Activated naive CD8-positive, alpha-beta T cell treated with anti-CD3 and anti-CD28 coated beads, Interleukin-2, amount 50 U/mL, for 16 hours (primary cell): ENCODE data around the gene SPG7.

Experiments
- DNase-seq: peaks from one replicate; pipeline ENCODE4 v3.0.0-alpha.2; 2020; ENCODE audit warnings: low read depth, low spot score

Gene SPG7

DNA sequence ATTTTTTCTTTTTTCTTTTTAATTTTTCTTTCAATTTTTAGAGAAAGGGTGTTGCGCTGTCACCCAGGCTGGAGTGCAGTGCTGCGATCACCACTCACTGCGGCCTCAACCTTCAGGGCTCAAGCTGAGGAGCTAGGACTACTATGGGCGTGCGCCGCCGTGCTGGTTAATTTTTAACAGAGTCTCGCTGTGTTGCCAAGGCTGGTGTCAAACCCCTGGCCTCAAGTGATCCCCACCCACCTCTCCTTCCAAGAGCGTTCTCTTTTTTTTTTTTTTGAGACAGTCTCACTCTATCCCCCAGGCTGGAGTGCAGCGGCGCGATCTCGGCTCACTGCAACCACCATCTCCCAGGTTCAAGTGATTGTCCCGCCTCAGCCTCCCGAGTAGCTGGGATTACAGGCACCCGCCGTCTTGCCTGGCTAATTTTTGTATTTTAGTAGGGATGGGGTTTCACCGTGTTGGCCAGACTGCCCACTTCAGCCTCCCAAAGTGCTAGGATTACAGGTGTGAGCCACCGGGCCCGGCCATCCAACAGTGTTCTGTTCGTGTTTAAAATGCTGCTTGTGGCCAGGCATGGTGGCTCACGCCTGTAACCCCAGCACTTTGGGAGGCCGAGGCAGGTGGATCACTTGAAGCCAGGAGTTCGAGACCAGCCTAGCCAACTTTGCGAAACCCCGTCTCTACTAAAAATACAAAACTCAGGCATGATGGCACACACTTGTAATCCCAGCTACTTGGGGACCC, 37.8 kb downstream of the SPG7 start:
- DNase-seq = no peak

DNA sequence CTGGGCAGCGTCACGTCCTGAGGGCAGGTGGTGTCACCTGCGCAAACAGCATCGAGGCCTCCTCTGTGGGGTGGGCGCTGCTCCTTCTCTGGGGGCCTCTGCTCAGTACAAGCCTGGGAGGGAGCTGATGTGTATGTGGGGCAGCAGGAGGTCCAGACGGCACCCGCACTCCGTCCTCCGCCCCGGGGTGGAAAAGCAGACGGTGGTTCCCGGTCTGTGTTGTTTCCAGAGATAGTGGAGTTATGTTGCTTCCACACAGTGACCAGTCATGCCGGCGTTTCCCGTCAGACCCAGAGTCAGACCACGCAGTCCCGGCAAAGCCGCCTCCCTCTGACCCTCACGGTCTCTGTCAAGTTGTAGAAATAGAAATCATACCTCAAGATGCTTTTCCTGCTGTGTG, 38.6 kb downstream of the SPG7 start:
- DNase-seq = no peak

DNA sequence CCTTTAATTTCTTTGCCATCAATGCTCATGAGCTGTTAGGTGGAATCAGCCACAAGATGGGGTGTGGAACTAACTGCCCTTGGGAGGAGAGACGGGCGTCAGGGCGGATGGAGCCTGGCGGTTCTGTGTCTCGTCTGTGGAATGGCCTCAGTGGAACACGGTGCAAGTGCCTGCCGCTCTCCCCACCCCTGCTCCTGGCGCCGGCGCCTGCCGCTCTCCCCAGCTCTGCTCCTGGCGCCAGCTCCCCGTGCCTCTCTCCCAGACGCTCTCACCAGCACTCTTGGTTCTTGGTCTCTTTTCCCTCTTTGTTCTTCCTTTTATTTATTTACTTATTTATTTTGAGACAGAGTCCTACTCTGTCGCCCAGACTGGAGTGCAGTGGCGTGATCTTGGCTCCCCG, 39.1 kb downstream of the SPG7 start:
- DNase-seq = no peak

DNA sequence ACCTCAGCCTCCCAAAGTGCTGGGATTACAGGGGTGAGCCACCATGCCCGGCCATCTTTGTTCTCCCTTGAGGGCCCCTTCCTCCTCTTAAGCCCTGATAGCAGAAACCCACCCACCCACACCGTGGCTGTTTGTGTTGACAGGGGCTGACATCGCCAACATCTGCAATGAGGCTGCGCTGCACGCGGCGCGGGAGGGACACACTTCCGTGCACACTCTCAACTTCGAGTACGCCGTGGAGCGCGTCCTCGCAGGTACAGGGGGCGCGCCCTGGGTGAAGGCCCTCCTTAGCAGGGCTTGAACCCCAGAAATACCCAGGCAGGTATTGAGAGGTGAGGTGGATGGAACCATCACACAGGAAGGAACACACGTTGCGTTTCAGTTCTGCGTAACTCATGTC, 39.7 kb downstream of the SPG7 start:
- DNase-seq = no peak

DNA sequence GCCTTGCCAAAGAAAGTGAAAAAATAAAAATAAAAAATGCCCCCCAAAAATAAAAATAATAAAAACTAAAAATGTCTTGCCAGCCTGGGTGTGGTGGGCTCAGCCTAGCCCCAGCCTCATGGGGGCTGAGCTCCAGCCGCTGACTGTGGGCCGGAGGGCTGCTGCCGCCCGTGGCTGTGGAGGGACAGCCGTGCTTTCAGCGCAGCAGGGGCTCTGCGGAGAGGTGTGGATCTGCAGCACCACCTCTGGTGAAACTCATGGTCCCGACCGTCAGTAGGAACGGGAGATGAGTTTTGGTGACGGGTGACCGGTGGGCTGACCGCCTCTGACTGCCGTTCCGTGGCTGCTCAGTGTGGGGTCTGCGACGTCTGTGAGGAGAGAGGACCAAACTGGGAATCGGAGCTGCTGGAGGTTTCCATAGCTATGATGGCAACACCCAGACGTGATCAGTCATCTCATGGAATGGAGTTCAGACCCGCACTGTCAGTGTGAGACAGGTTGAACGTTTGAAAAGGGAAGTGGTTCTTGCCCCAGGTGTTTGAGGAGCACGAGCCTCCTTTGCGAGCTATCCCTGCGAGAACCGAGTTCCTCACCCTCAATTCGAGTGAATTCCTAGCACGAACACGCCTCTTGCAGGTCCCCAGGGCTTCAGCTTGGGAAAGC, 40.3 kb downstream of the SPG7 start:
- DNase-seq = no peak

DNA sequence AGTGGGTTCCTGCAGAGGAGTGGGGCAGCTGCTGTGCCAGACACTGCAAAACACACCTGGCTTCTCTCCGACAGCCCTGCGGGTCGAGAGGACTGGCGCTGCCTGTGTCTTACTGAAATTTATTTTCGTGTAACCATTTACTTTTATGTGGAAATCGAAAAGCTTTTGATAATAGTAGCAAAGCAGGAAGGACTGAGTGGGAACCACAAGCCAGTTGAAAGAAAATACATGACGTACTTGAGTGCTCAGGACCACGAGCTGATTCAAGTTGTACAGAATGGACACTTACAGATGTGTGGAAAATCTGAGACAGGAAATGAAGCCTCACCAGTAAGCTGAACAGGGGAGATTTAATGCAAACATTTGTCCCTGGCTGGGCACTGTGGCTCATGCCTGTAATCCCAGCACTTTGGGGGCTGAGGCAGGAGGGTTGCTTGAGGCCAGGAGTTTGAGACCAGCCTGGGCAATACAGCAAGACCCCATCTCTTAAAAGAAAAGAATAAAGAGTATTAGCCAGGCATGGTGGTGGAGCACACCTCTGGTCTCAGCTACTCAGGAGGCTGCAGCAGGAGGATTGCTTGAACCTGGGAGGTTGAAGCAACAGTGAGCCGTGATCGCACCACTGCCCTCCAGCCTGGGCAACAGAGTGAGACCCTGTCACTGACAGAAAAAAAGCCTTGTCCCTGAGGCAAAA, 41.0 kb downstream of the SPG7 start:
- no peak for DNase-seq

DNA sequence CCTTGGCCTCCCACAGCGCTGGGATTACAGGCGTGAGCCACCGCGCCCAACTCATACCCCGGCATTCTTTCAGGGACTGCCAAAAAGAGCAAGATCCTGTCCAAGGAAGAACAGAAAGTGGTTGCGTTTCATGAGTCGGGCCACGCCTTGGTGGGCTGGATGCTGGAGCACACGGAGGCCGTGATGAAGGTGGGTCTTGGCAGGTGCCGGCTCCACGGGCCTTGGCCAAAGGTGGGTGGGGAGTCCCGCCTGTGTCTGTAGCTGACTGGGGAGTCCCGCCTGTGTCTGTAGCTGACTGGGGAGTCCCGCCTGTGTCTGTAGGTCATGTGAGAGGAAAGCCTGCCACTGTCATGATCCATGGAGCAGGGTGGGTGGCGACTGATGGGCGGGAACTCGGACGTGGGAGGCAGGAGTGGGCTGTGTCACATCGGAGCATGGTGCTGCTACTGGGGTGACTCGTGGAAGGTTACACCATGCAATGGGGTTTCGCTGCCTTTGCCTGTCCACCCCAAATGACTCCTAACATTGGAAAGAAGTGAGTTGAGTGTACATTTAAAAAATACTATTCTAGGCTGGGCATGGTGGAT, 42.3 kb downstream of the SPG7 start:
- no peak for DNase-seq

DNA sequence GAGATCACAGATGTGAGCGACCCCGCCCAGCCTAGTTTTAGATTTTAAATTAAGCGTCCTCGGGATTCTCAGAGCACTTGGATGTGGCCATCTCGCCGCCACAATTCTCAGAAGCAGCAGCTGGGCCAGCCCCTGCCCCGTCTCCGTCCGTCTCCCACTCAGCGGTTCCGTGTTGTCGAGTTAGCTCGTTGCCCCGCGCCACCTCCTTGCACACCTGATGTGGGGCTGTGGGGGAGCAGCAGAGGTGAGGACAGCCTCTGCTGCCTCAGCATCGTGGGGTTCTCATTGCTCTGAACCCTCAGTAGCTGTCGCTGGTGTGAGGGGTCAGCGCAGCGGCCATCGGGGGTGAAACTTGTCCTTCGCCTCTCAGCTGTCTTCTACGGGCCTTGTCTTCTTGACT, 44.1 kb downstream of the SPG7 start:
- DNase-seq = no peak

DNA sequence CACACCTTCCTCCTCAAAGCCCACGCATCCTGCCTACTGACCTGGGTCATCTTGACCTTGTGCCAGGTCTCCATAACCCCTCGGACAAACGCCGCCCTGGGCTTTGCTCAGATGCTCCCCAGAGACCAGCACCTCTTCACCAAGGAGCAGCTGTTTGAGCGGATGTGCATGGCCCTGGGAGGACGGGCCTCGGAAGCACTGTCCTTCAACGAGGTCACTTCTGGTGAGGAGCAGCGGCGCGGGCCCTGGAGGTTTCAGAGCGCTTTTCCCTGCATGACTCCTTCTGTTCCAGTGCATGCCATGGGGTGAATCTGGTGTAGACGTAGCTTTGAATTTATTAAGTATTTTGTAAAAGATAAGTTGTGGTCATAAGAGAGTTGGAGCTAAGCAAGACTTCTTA, 44.7 kb downstream of the SPG7 start:
- DNase-seq = no peak

DNA sequence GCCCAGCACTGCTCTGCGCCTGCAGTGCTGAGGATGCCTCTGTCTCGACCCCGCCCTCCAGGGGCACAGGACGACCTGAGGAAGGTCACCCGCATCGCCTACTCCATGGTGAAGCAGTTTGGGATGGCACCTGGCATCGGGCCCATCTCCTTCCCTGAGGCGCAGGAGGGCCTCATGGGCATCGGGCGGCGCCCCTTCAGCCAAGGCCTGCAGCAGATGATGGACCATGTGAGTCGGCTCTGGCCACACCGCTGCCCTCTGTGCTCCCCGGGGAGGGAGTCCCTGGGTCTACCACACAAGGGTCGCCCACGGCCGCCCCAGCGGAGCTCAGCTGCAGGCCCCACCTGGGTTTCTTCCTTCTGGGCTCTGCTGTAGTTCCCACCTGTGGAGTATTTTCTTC, 45.5 kb downstream of the SPG7 start:
- no peak for DNase-seq

DNA sequence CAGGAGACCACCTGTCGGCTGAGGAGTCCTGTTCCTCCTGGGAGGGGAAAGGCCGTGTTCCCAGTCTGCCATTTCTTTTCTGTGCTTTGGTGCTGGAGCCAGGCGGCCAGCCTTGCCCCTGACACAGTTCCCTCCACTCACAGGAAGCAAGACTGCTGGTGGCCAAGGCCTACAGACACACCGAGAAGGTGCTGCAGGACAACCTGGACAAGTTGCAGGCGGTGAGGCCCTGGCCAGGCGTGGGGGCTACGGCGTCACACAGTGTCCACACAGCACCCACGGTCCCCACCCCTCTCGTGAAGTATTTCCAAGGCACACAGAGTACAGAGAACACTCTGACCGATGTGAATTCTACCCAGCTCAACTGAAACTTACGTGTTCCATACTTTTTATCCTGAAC, 46.1 kb downstream of the SPG7 start:
- no peak for DNase-seq

DNA sequence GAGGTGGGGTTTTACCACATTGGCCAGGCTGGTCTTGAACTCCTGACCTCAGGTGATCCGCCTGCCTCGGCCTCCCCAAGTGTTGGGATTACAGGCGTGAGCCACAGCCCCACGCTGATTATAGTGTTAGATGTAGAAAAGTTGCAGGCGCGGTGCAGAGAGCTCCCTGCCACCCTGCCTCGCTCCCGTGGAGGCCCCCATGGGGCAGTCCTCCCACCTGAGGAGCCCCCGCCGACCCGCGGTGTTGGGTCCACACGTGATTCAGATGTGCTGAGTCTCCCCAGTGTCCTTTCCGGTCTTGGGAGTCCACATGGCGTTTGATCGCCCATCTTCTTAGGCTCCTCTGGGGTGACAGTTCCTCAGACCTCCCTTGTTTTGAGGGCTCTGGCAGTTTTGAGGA, 47.1 kb downstream of the SPG7 start:
- no peak for DNase-seq

DNA sequence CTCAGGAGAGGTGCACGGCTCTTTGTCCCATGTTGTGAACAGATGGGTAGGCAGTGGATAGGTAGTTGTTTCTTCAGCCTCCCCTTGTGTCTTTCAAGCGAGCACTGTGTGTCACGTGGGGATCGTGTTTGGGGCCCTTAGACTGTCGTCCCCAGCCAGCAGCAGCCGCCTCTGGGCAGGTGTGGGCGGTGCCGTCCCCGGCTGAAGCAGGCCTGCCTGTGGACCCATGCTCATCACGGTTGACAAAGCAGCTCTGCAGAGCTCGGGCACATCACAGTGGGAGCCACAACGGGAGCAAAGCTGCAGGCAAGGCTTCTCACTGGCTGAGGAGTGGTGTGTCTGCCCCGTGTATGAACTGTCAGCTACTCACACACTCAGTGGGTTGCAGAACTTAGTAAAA, 47.6 kb downstream of the SPG7 start:
- no peak for DNase-seq

DNA sequence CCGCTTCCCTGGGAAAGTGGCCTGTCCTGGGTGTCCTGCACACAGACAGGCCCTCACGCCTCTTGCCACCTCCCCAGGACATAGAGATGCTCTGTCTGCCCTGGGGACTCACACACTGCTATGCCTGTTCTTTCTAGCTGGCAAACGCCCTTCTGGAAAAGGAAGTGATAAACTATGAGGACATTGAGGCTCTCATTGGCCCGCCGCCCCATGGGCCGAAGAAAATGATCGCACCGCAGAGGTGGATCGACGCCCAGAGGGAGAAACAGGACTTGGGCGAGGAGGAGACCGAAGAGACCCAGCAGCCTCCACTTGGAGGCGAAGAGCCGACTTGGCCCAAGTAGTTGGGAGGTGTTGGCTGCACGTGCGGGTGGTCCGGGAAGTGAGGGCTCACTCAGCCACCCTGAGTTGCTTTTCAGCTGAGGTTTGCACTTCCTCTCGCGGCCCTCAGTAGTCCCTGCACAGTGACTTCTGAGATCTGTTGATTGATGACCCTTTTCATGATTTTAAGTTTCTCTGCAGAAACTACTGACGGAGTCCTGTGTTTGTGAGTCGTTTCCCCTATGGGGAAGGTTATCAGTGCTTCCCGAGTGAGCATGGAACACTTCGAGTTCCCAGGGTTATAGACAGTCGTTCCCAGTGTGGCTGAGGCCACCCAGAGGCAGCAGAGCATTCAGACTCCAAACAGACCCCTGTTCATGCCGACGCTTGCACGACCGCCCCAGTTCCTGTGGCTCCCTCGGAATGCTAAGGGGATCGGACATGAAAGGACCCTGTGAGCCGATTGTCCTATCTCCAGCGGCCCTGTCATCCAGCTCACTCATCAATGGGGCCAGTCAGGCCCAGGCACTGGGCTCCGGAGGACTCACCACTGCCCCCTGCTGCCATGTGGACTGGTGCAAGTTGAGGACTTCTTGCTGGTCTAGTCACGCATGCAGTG, 48.8 kb downstream of the SPG7 start:
- peak; percentile 71 for DNase-seq

DNA sequence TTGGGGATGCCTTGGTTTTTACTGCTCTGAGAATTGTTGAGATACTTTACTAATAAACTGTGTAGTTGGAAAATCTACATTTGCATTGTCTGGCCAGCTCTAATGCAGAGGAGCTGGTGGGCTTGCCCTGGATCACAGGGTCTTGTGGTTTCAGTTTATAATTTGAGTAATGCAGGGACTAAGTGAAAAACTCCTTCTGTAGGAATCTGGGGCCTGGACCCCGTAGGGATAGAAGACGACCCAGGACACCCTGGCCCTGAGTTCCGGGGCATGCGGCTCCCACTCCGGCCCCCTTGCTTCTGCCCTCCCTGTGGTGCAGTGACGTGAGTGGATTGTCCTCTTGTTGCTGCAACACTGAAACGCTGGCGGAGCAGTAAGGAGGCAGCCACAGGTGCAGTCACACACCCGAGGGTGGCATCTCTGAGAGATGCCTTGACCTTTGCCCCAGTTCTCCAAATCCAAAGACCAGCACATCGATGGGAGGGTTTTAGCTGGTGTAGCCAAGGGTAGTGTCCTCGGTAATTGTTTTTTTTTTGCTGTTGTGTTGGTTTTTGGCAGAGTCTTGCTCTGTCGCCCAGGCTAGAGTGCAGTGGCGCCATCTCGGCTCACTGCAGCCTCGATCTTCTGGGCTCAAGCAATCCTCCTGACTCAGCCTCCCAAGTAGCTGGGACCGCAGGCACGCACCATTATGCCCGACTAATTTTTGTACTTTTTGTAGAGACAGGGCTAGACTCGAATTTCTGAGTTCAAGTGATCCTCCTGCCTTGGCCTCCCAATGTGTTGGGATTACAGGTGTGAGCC, 49.7 kb downstream of the SPG7 start:
- DNase-seq = no peak

DNA sequence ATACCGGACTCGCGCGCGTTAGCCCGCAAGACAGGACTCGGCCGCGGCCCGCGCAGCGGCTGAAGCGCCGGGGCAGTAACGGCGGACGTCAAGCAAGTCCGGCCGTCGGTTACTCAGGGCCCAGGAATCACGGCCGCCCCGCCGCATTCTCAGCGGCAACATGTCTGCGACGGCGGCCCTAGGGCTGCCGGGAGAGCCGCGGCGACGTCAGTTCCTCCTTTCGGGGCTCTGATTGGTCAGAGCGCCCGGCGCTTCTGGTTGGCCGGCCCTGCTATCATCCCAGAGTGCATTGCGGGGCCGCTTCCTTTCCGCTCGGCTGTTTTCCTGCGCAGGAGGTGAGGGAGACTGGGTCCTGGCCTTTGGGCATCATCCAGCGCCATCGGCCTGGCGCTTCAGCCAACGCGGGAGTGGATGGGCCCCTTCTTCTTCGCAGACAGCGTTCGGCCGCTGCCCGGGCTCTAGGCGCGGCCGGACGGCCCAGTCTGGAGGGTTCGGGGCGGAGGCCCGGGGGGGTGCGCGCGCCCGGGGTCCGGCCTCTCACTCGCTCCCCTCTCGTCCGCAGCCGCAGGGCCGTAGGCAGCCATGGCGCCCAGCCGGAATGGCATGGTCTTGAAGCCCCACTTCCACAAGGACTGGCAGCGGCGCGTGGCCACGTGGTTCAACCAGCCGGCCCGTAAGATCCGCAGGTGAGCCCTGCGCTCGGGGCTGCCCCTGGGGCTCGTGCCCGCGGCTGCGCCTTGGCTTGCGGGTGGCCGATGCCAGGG, 52.4 kb downstream of the SPG7 start, which contains the start of gene RPL13:
Gene RPL13 (plus strand): TSS at position 305 of the 764 bp plus-strand sequence. CDS start 278 bp downstream, at position 583.
- peak; percentile 86 for DNase-seq

DNA sequence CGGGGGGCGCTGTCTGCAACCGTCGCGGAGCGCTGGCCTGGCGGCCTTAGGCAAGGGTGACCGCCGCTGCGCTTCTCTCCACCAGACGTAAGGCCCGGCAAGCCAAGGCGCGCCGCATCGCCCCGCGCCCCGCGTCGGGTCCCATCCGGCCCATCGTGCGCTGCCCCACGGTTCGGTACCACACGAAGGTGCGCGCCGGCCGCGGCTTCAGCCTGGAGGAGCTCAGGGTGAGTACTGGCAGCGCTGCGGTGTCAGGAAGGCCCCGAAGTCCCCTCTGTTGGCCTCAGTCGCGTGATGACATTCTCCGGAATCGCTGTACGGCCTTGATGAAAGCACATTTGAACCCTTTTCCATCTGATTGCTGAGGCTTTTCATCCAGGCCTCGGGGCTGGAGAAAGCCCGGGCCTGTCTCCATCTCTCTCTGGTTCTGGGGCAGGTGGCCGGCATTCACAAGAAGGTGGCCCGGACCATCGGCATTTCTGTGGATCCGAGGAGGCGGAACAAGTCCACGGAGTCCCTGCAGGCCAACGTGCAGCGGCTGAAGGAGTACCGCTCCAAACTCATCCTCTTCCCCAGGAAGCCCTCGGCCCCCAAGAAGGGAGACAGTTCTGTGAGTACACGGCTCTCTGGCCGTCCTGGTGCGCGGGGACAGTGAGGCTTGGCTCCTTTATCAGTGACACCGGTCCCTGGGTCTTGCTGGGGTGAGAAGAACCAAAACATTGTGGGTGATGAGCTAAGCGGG, 53.1 kb downstream of the SPG7 start:
- DNase-seq = no peak

DNA sequence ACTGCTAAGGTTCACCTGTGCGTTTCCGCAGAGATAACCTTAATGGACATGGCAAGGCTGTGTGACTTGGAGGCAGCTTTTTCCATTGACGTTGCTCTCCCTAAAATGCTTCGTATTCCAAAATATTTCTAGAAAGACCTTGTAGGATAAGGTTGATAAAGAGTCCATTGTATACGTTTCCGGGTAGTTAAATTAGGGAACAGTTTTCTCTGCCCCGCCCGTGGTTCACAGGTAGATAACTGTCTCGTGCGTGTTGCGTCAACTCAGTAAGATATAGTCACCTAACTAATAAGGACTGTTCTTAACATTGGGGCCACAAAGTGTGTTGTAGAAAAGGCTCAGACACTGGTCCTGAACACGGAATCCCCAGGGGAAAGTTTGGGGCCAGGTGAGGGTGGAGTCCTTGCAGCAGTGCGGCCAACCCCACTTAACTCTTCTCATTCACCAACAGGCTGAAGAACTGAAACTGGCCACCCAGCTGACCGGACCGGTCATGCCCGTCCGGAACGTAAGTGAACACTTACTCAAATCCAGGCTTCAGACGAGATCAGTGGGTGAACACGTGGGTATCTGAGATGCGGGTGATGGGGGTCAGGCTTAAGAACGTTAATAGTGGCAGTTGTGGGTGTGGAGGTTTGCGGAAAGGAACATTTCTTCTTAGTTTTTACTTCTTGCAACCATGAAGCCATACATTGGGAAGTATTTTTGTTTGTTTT, 53.8 kb downstream of the SPG7 start:
- no peak for DNase-seq
